ENCODE data around the gene ZNF521. TPM values are rescaled to one million over a fixed set of nuclear protein-coding genes. Genes with fewer than 3 reads are reported as not detected.

The ZNF521 gene
- total RNA-seq, 3 donors from 2014 or later: 30.2 to 67.5 (median 51.8) TPM

DNA sequence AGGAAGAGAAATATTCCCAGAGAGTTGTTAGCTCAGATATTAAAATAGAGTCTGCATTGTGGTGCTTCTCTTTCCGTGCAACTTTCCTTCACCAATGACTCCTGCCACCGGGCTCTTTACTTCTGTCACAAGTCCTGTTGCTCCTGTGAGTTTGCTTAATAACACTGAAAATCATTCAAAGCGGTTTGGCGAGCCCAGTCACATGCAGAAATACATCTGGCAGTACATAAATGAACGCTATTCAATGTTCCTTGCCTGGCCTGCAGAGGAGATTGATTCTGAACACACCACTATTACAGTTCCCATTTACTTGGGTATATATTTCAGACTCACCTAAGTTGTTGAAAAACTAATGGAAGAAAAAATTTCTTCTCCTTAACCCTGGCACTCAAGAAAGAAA lies 276.6 kb downstream of the ZNF521 start:
- no peaks in the 10 kb centered on the region for H3K9me3 ChIP-seq
- peak in 1 of 2 donors; percentile 25 for DNase-seq (ENCODE audit: low spot score in 2 of 2)
- no peaks in the 10 kb centered on the region for H3K27me3 ChIP-seq
- H3K4me3 ChIP-seq: no peak overlapping the region
- H3K4me1 ChIP-seq: no peaks in the 10 kb centered on the region
- TF ChIP-seq POLR2A (IDR thresholded peaks at IDR 0.05): no peak
- no peak for TF ChIP-seq POLR2AphosphoS5 (IDR thresholded peaks at IDR 0.05)
- TF ChIP-seq, protein P1, sequence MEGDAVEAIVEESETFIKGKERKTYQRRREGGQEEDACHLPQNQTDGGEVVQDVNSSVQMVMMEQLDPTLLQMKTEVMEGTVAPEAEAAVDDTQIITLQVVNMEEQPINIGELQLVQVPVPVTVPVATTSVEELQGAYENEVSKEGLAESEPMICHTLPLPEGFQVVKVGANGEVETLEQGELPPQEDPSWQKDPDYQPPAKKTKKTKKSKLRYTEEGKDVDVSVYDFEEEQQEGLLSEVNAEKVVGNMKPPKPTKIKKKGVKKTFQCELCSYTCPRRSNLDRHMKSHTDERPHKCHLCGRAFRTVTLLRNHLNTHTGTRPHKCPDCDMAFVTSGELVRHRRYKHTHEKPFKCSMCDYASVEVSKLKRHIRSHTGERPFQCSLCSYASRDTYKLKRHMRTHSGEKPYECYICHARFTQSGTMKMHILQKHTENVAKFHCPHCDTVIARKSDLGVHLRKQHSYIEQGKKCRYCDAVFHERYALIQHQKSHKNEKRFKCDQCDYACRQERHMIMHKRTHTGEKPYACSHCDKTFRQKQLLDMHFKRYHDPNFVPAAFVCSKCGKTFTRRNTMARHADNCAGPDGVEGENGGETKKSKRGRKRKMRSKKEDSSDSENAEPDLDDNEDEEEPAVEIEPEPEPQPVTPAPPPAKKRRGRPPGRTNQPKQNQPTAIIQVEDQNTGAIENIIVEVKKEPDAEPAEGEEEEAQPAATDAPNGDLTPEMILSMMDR (IDR thresholded peaks at IDR 0.05): no peak
- intact Hi-C loops (cut with DNase I; ENCODE audit: low total_unique reads): no loop called here
- no peak overlapping the region for H3K27ac ChIP-seq
- H3K36me3 ChIP-seq: no peaks in the 10 kb centered on the region

DNA sequence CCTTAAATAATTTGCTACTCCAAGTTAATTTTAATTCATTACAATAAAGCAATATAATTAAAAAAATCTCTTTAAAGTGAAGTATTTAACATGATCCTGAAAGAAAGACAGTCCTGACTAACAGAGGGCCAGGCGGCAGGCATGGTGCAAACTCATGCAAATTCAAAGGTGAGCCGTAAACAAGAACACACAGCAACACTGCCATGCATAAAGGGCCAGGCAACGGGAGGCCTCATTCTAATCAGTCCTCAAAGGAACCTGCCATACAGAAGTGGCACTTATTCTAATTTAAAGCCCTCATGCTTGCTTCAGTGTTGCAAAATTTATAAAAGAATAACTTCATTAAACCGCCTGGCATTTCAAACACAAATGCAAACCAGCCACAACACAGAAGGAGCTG lies 277.0 kb downstream of the ZNF521 start:
- TF ChIP-seq, protein P1 (IDR thresholded peaks at IDR 0.05): no peak
- TF ChIP-seq POLR2AphosphoS5 (IDR thresholded peaks at IDR 0.05): no peak
- no peak for TF ChIP-seq POLR2A (IDR thresholded peaks at IDR 0.05)
- DNase-seq (ENCODE audit: low spot score in 2 of 2): no peak
- Histone ChIP-seq H3K9me3 (no peaks in the 10 kb centered on the region), H3K4me3 (no peak overlapping the region), H3K27ac (no peak overlapping the region), H3K27me3 (no peaks in the 10 kb centered on the region), H3K4me1 (no peaks in the 10 kb centered on the region), H3K36me3 (no peaks in the 10 kb centered on the region)
- intact Hi-C loops (cut with DNase I; ENCODE audit: low total_unique reads): loop anchor here (5.0 kb wide), 1 partner anchor 1342 kb away; no protein-coding TSS in a partner anchor

DNA sequence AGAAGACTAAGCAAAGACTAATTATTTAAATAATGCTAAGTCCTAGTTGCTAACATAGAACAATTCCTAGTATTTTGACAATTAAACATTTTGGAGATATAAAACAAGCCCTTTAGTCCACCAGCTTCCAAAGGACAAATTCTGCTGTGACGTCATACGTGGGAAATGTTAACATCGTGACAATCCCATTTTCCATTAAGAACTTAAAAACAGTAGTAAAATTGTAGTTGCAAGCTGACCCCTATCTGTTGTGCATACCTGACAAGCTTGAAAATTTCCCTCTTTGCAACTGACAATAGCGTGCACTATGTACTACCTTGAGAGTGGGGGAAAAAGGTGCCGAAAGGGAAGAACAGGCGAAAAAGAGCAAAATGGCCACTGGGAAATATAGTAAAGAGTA lies 279.8 kb downstream of the ZNF521 start:
- no peaks in the 10 kb centered on the region for H3K27me3 ChIP-seq
- no peaks in the 10 kb centered on the region for H3K36me3 ChIP-seq
- intact Hi-C loops (cut with DNase I; ENCODE audit: low total_unique reads): loop anchor here (5.0 kb wide), 1 partner anchor 1345 kb away; no protein-coding TSS in a partner anchor
- no peak overlapping the region for H3K4me3 ChIP-seq
- TF ChIP-seq, protein P1 (IDR thresholded peaks at IDR 0.05): no peak
- TF ChIP-seq POLR2AphosphoS5 (IDR thresholded peaks at IDR 0.05) (no peak), POLR2A (IDR thresholded peaks at IDR 0.05) (no peak)
- no peaks in the 10 kb centered on the region for H3K9me3 ChIP-seq
- H3K27ac ChIP-seq: no peak overlapping the region
- DNase-seq (ENCODE audit: low spot score in 2 of 2): no peak
- no peaks in the 10 kb centered on the region for H3K4me1 ChIP-seq

DNA sequence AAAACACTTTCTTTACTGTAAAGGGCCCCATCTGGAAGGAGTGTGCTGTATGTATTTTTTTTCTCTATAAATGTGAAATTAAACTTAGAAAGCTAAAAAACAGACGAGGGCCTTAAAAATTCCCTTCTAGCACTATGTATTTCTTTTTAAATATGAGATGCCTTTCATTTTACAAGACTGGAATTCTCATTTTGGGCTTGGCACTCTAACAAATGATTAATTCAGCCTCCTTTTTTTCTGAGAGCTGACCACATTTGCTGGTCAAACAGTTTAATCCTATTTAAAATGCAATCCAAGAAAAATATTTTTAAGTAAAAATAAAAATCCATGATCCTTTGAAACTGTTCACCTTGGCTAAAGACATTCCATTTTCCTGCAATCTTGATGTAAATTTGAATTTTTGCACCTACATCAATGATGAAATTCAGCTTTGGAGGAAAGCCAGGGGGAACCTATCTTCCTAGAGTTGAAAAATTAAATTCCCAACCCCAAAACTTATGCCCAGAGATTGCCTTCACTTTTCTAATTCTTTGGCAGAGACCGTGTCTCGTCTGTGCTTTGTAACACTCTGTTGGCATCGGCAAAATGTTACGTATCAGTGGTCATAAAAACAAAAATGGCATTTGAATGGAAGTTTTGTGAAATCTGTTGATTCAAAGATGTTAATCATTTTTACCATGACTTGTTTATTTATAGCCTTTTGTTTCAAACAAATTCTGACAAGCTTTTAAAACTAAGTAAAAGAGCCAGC lies 284.5 kb downstream of the ZNF521 start:
- no peak for DNase-seq (ENCODE audit: low spot score in 2 of 2)
- Histone ChIP-seq H3K4me1 (no peaks in the 10 kb centered on the region), H3K27me3 (no peaks in the 10 kb centered on the region), H3K4me3 (no peak overlapping the region), H3K27ac (no peak overlapping the region), H3K36me3 (no peaks in the 10 kb centered on the region), H3K9me3 (no peaks in the 10 kb centered on the region)
- TF ChIP-seq POLR2AphosphoS5 (IDR thresholded peaks at IDR 0.05) (no peak), POLR2A (IDR thresholded peaks at IDR 0.05) (no peak)
- TF ChIP-seq, protein P1 (IDR thresholded peaks at IDR 0.05): no peak
- intact Hi-C loops (cut with DNase I; ENCODE audit: low total_unique reads): no loop called here

DNA sequence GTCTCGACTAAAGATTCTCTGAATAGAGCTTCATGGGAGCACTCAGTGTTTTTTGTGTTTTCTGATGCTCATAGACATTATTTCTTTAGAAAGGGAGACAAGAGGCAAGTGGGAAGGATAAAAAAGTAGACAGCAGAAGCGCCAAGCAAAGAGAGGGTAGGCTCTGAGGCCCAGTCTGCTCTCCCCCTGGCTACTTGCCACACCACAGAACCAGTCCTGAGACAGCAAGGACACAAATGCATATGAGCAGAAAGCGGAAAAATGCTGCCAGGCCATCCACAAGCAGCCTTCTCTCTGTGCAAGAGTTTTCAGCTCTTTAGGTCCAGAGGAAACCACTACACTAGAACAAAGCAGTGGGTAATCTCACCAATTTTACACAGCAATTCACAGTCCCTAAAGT lies 285.4 kb downstream of the ZNF521 start:
- H3K9me3 ChIP-seq: no peaks in the 10 kb centered on the region
- H3K4me1 ChIP-seq: no peaks in the 10 kb centered on the region
- TF ChIP-seq POLR2A (IDR thresholded peaks at IDR 0.05): no peak
- TF ChIP-seq, protein P1 (IDR thresholded peaks at IDR 0.05): no peak
- no peak for TF ChIP-seq POLR2AphosphoS5 (IDR thresholded peaks at IDR 0.05)
- intact Hi-C loops (cut with DNase I; ENCODE audit: low total_unique reads): no loop called here
- no peaks in the 10 kb centered on the region for H3K27me3 ChIP-seq
- no peaks in the 10 kb centered on the region for H3K36me3 ChIP-seq
- H3K4me3 ChIP-seq: no peak overlapping the region
- no peak for DNase-seq (ENCODE audit: low spot score in 2 of 2)
- H3K27ac ChIP-seq: no peak overlapping the region

All from breast epithelium (tissue), 4 donors.